Suprapubic skin (tissue), 3 donors: ENCODE results near the gene ECE2.

ENCODE experiments used
- CTCF ChIP-seq, 2 donors: fragments of 200-600 bp in 1 of 2; fragments of 450-650 bp in 1 of 2; sonication (generic) in 1 of 2; IDR thresholded peaks; one replicate each; pipeline ENCODE4 v1.5.1; 2016 to 2019; ENCODE audit warnings: antibody characterized with exemption in 2 of 2, mild to moderate bottlenecking in 1 of 2, moderate library complexity in 1 of 2
- EP300 ChIP-seq: sonication (generic); formaldehyde crosslinking; IDR thresholded peaks from one replicate; pipeline ENCODE4 v1.6.1; 2017; ENCODE audit warnings: antibody characterized with exemption

DNA sequence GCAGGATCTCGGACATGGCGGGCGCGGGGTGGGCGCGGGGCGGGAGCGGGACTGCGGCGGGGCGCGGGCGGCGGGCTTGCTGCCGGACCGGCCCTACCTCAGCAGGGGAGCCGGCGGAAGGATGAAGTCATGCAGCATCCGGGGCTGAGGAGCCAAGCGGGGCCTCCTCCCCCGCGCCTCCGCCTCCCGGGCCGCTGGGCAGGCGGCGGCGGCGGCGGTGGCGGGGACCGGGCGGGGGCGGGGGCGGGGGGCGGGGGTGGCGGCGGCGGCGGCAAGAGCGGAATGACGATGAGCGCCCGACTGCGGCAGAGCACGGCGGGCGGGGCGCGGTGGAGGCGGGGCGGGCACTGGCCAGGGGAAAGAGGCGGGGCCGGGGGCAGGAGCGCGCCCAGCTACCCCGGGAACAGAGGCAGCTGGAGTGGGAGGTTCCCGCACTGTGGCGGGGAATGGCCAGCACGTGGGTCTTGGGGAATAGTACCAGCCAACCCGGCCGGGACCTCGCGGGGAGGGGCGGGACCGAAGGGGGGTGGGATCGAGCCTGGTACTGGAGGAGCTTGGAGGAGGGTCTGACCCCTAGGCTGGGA, 14.5 kb upstream of the ECE2 start, which contains the start of gene CAMK2N2:
- TF ChIP-seq CTCF (IDR thresholded peaks at IDR 0.05) (no peak), EP300 (no peak)
